ENCODE data around the gene IL4R.
A peak's percentile ranks its signal among the peaks of the same experiment; 100 is the strongest.

The IL4R gene

GRCh38 chr16:27356794-27357193 is 43.0 kb downstream of the IL4R start:
- DNase-seq (ENCODE audit: low read depth in 2 of 2), result no peak

GRCh38 chr16:27359051-27359450 is 45.3 kb downstream of the IL4R start:
- DNase-seq (ENCODE audit: low read depth in 2 of 2), result no peak

- no peak for DNase-seq (ENCODE audit: low read depth in 2 of 2)
Measured at GRCh38 chr16:27359615-27360014, 45.8 kb downstream of the IL4R start.

- no peak for DNase-seq (ENCODE audit: low read depth in 2 of 2)
Measured at GRCh38 chr16:27361987-27362386, 48.2 kb downstream of the IL4R start.

GRCh38 chr16:27362570-27363245 is 48.9 kb downstream of the IL4R start:
- DNase-seq (ENCODE audit: low read depth in 2 of 2), result no peak

- DNase-seq (ENCODE audit: low read depth in 2 of 2), result no peak
Measured at GRCh38 chr16:27363246-27363632, 49.5 kb downstream of the IL4R start.

GRCh38 chr16:27363797-27364196 is 50.0 kb downstream of the IL4R start:
- no peak for DNase-seq (ENCODE audit: low read depth in 2 of 2)

- no peak for DNase-seq (ENCODE audit: low read depth in 2 of 2)
Measured at GRCh38 chr16:27364493-27365141, 50.8 kb downstream of the IL4R start.

- DNase-seq (ENCODE audit: low read depth in 2 of 2), result no peak
Measured at GRCh38 chr16:27365142-27366089, 51.6 kb downstream of the IL4R start.

GRCh38 chr16:27366687-27367460 is 53.1 kb downstream of the IL4R start:
- peak in 1 of 2 donors; percentile 30 for DNase-seq (ENCODE audit: low read depth in 2 of 2)

- peak; percentile 77 to 81 for DNase-seq (ENCODE audit: low read depth in 2 of 2)
Measured at GRCh38 chr16:27367461-27368357, 53.9 kb downstream of the IL4R start.

- no peak for DNase-seq (ENCODE audit: low read depth in 2 of 2)
Measured at GRCh38 chr16:27368358-27368722, 54.6 kb downstream of the IL4R start.

GRCh38 chr16:27369806-27370205 is 56.0 kb downstream of the IL4R start:
- DNase-seq (ENCODE audit: low read depth in 2 of 2), result no peak

- no peak for DNase-seq (ENCODE audit: low read depth in 2 of 2)
Measured at GRCh38 chr16:27370318-27370717, 56.5 kb downstream of the IL4R start.

GRCh38 chr16:27373312-27373711 is 59.5 kb downstream of the IL4R start:
- DNase-seq (ENCODE audit: low read depth in 2 of 2), result no peak

GRCh38 chr16:27374221-27374803 is 60.5 kb downstream of the IL4R start:
- no peak for DNase-seq (ENCODE audit: low read depth in 2 of 2)

- DNase-seq (ENCODE audit: low read depth in 2 of 2), result peak in 1 of 2 donors; percentile 62
Measured at GRCh38 chr16:27374804-27375425, 61.1 kb downstream of the IL4R start.

- DNase-seq (ENCODE audit: low read depth in 2 of 2), result no peak
Measured at GRCh38 chr16:27377666-27378485, 64.1 kb downstream of the IL4R start.

GRCh38 chr16:27378871-27379481 is 65.2 kb downstream of the IL4R start:
- DNase-seq (ENCODE audit: low read depth in 2 of 2), result no peak
